ENCODE measurements around the gene GPC6.

GPC6 gene

GRCh38 chr13:93355094-93355493, 128.5 kb downstream of the GPC6 start:
- TF ChIP-seq POLR2AphosphoS5 (IDR thresholded peaks at IDR 0.05; ENCODE audit: low read depth) (no peak), SPI1 (IDR thresholded peaks at IDR 0.05; ENCODE audit: borderline replicate concordance, low read depth) (no peak), GABPA (IDR thresholded peaks at IDR 0.05; ENCODE audit: low read depth) (no peak)
- TF ChIP-seq, protein P1, sequence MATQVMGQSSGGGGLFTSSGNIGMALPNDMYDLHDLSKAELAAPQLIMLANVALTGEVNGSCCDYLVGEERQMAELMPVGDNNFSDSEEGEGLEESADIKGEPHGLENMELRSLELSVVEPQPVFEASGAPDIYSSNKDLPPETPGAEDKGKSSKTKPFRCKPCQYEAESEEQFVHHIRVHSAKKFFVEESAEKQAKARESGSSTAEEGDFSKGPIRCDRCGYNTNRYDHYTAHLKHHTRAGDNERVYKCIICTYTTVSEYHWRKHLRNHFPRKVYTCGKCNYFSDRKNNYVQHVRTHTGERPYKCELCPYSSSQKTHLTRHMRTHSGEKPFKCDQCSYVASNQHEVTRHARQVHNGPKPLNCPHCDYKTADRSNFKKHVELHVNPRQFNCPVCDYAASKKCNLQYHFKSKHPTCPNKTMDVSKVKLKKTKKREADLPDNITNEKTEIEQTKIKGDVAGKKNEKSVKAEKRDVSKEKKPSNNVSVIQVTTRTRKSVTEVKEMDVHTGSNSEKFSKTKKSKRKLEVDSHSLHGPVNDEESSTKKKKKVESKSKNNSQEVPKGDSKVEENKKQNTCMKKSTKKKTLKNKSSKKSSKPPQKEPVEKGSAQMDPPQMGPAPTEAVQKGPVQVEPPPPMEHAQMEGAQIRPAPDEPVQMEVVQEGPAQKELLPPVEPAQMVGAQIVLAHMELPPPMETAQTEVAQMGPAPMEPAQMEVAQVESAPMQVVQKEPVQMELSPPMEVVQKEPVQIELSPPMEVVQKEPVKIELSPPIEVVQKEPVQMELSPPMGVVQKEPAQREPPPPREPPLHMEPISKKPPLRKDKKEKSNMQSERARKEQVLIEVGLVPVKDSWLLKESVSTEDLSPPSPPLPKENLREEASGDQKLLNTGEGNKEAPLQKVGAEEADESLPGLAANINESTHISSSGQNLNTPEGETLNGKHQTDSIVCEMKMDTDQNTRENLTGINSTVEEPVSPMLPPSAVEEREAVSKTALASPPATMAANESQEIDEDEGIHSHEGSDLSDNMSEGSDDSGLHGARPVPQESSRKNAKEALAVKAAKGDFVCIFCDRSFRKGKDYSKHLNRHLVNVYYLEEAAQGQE (IDR thresholded peaks at IDR 0.05; ENCODE audit: insufficient replicate concordance, low read depth): no peak
- TF ChIP-seq, protein P2, sequence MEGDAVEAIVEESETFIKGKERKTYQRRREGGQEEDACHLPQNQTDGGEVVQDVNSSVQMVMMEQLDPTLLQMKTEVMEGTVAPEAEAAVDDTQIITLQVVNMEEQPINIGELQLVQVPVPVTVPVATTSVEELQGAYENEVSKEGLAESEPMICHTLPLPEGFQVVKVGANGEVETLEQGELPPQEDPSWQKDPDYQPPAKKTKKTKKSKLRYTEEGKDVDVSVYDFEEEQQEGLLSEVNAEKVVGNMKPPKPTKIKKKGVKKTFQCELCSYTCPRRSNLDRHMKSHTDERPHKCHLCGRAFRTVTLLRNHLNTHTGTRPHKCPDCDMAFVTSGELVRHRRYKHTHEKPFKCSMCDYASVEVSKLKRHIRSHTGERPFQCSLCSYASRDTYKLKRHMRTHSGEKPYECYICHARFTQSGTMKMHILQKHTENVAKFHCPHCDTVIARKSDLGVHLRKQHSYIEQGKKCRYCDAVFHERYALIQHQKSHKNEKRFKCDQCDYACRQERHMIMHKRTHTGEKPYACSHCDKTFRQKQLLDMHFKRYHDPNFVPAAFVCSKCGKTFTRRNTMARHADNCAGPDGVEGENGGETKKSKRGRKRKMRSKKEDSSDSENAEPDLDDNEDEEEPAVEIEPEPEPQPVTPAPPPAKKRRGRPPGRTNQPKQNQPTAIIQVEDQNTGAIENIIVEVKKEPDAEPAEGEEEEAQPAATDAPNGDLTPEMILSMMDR (IDR thresholded peaks at IDR 0.05; ENCODE audit: insufficient read depth, low read length): no peak
- no peaks in the 10 kb centered on the region for H3K27me3 ChIP-seq (ENCODE audit: insufficient read depth, poor library complexity, severe bottlenecking)
- H3K27ac ChIP-seq (replicated peaks): no peak overlapping the region
- DNase-seq (ENCODE audit: low read depth in 1 of 2, low spot score in 1 of 2): no peak
- H3K4me3 ChIP-seq (replicated peaks; ENCODE audit: insufficient read depth, low read length): no peak overlapping the region

GRCh38 chr13:93356469-93356868, 129.9 kb downstream of the GPC6 start:
- no peak overlapping the region for H3K4me3 ChIP-seq (replicated peaks; ENCODE audit: insufficient read depth, low read length)
- H3K27ac ChIP-seq (replicated peaks): no peak overlapping the region
- TF ChIP-seq GABPA (IDR thresholded peaks at IDR 0.05; ENCODE audit: low read depth): no peak
- TF ChIP-seq, protein P2 (IDR thresholded peaks at IDR 0.05; ENCODE audit: insufficient read depth, low read length): no peak
- TF ChIP-seq POLR2AphosphoS5 (IDR thresholded peaks at IDR 0.05; ENCODE audit: low read depth): no peak
- TF ChIP-seq SPI1 (IDR thresholded peaks at IDR 0.05; ENCODE audit: borderline replicate concordance, low read depth): no peak
- TF ChIP-seq, protein P1 (IDR thresholded peaks at IDR 0.05; ENCODE audit: insufficient replicate concordance, low read depth): no peak
- no peaks in the 10 kb centered on the region for H3K27me3 ChIP-seq (ENCODE audit: insufficient read depth, poor library complexity, severe bottlenecking)
- DNase-seq (ENCODE audit: low read depth in 1 of 2, low spot score in 1 of 2): no peak

- Histone ChIP-seq H3K27ac (replicated peaks) (no peak overlapping the region), H3K27me3 (ENCODE audit: insufficient read depth, poor library complexity, severe bottlenecking) (no peaks in the 10 kb centered on the region), H3K4me3 (replicated peaks; ENCODE audit: insufficient read depth, low read length) (no peak overlapping the region)
- TF ChIP-seq, protein P2 (IDR thresholded peaks at IDR 0.05; ENCODE audit: insufficient read depth, low read length): no peak
- TF ChIP-seq, protein P1 (IDR thresholded peaks at IDR 0.05; ENCODE audit: insufficient replicate concordance, low read depth): no peak
- TF ChIP-seq SPI1 (IDR thresholded peaks at IDR 0.05; ENCODE audit: borderline replicate concordance, low read depth) (no peak), POLR2AphosphoS5 (IDR thresholded peaks at IDR 0.05; ENCODE audit: low read depth) (no peak), GABPA (IDR thresholded peaks at IDR 0.05; ENCODE audit: low read depth) (no peak)
- no peak for DNase-seq (ENCODE audit: low read depth in 1 of 2, low spot score in 1 of 2)
These were observed 133.4 kb downstream of the GPC6 start for GRCh38 chr13:93360021-93360420.

All from HL-60 (cell line).